ENCODE results near the gene CD38. TPM values are rescaled to one million over a fixed set of nuclear protein-coding genes. Genes with fewer than 3 reads are reported as not detected.
"Not testable (repeated sequence)": the region's sequence is repeated elsewhere in the genome, so short reads cannot be mapped to it uniquely, and the experiment has no call there.

CD38 gene
- 100 to 1,000 TPM in 1 of 2 donors, 10 to 100 TPM in 1; 94.7 to 179 TPM for total RNA-seq

DNA sequence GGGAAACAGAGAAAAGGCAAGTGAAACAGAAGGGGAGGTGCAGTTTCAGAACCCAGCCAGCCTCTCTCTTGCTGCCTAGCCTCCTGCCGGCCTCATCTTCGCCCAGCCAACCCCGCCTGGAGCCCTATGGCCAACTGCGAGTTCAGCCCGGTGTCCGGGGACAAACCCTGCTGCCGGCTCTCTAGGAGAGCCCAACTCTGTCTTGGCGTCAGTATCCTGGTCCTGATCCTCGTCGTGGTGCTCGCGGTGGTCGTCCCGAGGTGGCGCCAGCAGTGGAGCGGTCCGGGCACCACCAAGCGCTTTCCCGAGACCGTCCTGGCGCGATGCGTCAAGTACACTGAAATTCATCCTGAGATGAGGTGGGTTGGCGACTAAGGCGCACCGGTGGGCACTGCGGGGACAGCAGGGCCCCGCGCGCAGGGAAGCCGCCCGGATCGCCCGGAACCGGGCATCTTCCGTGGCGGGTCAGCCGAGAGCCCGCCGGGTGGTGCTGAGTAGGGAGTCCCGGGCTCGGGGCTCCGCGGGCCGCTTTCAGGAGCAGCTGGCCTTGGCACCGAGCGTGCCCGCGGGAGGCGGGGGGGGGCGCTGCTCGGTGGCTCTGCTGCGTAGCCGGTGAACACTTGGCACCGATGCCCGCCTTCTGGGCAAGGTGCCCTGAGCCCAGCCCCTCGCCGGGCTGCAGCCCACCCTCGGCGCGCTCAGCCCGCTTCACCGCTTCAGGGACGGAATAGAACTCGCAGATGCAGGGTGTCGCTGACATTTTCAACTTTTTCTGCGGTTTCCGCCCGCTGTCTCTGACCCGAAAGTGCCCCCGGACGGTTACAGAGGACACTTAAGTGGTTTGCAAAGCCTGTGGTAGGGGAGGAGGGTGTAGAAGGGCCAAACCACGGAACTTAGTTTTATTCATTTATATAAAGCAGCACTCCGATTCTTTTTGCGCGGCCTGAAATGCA is at the start of gene CD38:
Gene CD38 (plus strand): TSS at position 40 of the 953 bp plus-strand sequence. CDS start 87 bp downstream, at position 127.
- peaks cover 67 to 75% of the 10 kb centered on the region in 2 donors for H3K4me1 Mint-ChIP-seq (ENCODE audit: low read depth in 2 of 2)
- H3K4me3 Mint-ChIP-seq = peak within 1 kb of the TSS; percentile 89
- H3K36me3 Mint-ChIP-seq = peaks cover 28% of the 10 kb centered on the region
- peaks cover 4% of the 10 kb centered on the region for H3K9me3 Mint-ChIP-seq
- H3K27ac Mint-ChIP-seq = peak within 1 kb of the TSS; percentile 86 to 97
- no peaks in the 10 kb centered on the region for H3K27me3 Mint-ChIP-seq
- DNase-seq (ENCODE audit: low spot score) = peak; percentile 89
- peak; percentile 76 to 77 for ATAC-seq

DNA sequence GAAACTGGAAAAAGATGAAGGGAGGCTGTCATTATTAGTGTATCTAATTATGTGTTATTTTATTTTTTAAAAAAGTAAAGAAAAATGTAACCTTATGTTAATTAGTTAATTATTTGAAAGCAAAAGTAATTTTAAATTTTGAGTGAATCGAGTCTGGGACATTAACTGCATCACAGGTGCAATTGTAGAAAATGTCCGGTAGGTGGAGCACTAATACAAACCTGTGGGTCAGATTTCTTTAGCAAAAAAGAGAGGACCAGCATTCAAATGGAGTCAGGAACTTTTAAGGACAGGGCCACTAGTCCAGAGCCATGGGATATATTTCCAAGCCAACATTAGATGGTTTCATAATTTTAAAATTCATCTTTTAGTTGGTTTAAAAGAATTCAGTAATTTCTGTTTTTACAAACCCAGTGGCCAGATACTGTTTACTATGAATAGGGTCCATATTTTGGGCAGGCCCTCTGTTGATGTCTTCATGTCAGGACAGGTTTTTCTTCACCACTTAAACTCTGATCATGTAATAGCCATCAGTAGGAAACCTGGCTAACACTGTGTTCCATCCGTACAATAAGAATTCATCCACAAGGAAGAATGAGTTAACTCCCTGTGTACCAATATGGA is 48.1 kb upstream of the CD38 start:
- peak; percentile 72 for DNase-seq (ENCODE audit: low spot score)
- peak in 1 of 2 donors; percentile 64 for ATAC-seq

DNA sequence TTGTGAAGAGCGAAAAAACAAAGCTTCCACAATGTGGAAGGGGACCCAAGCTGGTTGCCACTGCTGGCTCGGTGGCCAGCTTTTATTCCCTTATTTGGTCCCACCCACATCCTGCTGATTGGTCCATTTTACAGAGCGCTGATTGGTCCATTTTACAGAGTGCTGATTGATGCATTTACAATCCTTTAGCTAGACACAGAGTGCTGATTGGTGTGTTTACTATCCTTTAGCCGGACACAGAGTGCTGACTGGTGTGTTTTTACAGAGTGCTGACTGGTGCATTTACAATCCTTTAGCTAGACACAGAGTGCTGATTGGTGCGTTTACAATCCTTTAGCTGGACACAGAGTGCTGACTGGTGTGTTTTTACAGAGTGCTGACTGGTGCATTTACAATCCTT is 45.1 kb upstream of the CD38 start:
- not testable (repeated sequence) for H3K4me3 Mint-ChIP-seq; DNase-seq (ENCODE audit: low spot score); H3K27me3 Mint-ChIP-seq; ATAC-seq; H3K27ac Mint-ChIP-seq; H3K36me3 Mint-ChIP-seq; H3K9me3 Mint-ChIP-seq
- peaks cover 20 to 37% of the 10 kb centered on the region in 2 donors for H3K4me1 Mint-ChIP-seq (ENCODE audit: low read depth in 2 of 2)

More for the DNA sequence above, 48.1 kb upstream of the CD38 start:
- Mint-ChIP-seq H3K4me1 (ENCODE audit: low read depth in 2 of 2) (peaks cover 18 to 29% of the 10 kb centered on the region in 2 donors), H3K36me3 (no peaks in the 10 kb centered on the region), H3K27ac (peak overlapping the region in 1 of 2 donors; percentile 6), H3K27me3 (peaks cover 0 to 4% of the 10 kb centered on the region in 2 donors), H3K9me3 (no peaks in the 10 kb centered on the region), H3K4me3 (no peak overlapping the region)

DNA sequence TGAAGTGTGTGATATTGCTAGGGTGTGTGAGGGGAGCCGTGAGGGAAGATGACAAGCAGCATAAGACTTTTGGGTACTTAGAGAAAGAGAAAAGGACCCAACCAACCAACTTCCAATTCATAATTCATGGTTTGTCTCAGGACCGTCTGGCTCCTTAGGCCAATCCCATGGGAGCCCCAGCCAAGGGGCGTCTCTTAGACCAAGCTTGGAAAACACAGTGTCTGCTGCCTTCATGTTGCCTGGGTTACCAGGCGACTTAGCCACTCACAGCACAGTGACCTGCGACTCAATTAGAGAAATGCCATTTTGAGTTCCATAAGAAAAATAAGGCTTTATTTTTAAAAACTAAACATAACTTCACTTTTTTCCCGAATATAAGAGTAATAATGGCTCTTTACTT is 42.6 kb upstream of the CD38 start:
- peaks cover 3% of the 10 kb centered on the region for H3K9me3 Mint-ChIP-seq
- H3K4me1 Mint-ChIP-seq (ENCODE audit: low read depth in 2 of 2) = peaks cover 24 to 35% of the 10 kb centered on the region in 2 donors
- no peaks in the 10 kb centered on the region for H3K27me3 Mint-ChIP-seq
- DNase-seq (ENCODE audit: low spot score) = no peak
- no peak overlapping the region for H3K27ac Mint-ChIP-seq
- no peak overlapping the region for H3K4me3 Mint-ChIP-seq
- H3K36me3 Mint-ChIP-seq = peaks cover 6% of the 10 kb centered on the region
- no peak for ATAC-seq

DNA sequence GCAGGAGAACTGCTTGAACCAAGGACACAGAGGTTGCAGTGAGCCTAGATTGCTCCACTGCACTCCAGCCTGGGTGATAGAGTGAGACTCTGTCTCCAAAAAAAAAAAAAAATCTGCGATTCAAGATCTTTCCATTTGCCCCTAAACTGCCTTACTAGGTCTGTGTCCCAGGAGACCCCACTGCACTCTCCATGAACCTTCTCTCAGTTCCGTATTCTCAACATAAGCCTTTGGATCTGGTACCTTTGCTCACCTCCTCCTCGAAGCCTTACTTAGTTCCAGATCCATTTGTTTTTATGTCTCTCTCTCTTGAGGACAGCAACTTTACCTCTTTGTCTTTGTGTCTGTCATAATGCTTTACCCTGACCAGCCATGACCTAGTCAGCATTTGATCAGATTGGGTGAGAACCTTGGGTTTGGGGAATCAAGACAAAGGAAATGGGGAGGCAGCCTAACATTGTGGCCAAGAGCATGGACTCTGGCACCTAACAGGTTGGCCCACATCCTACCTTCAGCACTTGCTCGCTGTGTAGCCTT is 41.5 kb upstream of the CD38 start:
- H3K4me1 Mint-ChIP-seq (ENCODE audit: low read depth in 2 of 2) = peaks cover 24 to 30% of the 10 kb centered on the region in 2 donors
- no peak overlapping the region for H3K4me3 Mint-ChIP-seq
- H3K36me3 Mint-ChIP-seq = peaks cover 11% of the 10 kb centered on the region
- no peaks in the 10 kb centered on the region for H3K27me3 Mint-ChIP-seq
- peaks cover 8% of the 10 kb centered on the region for H3K9me3 Mint-ChIP-seq
- ATAC-seq (no peak), DNase-seq (ENCODE audit: low spot score) (no peak)
- no peak overlapping the region for H3K27ac Mint-ChIP-seq

DNA sequence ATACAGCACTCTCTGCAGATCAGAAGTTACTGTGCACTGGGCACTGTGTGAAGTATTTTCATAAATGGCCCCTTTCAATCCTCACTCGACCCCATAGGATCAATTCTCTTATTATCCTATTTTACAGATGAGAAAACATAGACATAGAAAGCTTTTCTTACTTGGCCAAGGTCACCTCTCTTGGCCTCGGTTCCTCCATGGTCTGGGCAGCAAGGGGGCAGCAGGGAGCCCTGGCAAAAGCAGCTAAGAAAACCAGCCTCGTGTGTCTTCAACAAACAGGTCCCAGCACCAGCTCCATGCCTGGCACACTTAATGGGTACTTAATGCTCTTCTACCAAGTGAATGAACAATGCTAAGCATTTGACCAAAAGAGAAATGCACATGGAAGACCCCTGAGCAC is 40.9 kb upstream of the CD38 start:
- no peak for ATAC-seq
- H3K36me3 Mint-ChIP-seq = peaks cover 14% of the 10 kb centered on the region
- DNase-seq (ENCODE audit: low spot score) = no peak

DNA sequence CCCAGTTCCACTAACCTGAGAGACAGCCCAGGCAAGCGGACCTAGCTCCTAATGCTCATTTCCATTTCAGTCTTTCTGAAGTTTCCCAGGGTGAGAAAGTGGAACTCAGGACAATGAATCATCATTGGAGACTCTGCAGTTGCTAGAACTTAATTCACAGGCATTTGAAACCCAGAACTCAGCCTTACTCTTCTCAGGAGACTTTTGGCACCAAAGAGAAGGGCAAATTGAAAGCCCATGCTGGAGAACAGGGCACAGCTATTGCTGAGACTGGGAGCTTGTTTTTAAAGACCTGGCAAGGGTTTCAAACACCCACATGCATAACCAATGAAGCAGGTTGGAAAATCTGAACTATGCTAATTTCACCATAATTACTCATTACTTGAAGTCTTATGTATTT is 39.3 kb upstream of the CD38 start:
- Mint-ChIP-seq H3K4me1 (ENCODE audit: low read depth in 2 of 2) (peaks cover 29 to 33% of the 10 kb centered on the region in 2 donors), H3K27ac (no peak overlapping the region), H3K9me3 (peaks cover 14% of the 10 kb centered on the region), H3K36me3 (peaks cover 26% of the 10 kb centered on the region), H3K27me3 (no peaks in the 10 kb centered on the region), H3K4me3 (no peak overlapping the region)
- ATAC-seq = no peak
- no peak for DNase-seq (ENCODE audit: low spot score)

More for the DNA sequence above, 40.9 kb upstream of the CD38 start:
- H3K27ac Mint-ChIP-seq = peak overlapping the region in 1 of 2 donors; percentile 18
- H3K27me3 Mint-ChIP-seq = no peaks in the 10 kb centered on the region
- peaks cover 25 to 30% of the 10 kb centered on the region in 2 donors for H3K4me1 Mint-ChIP-seq (ENCODE audit: low read depth in 2 of 2)
- H3K4me3 Mint-ChIP-seq = no peak overlapping the region
- H3K9me3 Mint-ChIP-seq = peaks cover 9% of the 10 kb centered on the region

DNA sequence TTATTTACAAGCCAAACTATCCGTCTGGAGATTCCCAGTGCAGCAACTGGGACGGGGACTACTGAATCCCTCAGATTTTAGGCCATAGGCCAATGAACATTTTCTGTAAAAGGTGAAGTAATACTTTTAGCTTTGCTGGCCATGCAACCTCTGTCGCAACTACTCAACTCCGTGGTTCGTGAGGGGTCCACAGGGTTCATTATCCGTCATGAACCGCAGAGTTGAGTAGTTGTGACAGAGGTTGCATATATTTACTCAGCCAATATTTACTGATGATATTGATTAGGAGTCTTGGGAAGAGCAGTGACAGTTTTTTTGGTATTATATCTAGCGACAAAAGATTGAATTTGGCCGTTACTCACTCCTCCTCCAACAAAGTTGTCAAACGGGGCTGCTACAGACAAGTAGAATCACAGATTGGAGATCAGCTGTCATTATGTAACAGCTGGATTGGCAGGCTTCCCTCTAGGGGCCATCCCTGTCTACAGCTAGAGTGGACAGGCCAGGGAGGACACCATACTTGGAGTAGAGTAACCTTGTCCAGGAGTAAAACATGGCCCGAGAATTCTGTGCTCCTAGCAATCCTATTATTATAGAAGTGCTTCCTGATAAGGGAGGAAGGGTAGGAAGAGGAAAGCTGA is 37.2 kb upstream of the CD38 start:
- ATAC-seq (no peak), DNase-seq (ENCODE audit: low spot score) (no peak)
- Mint-ChIP-seq H3K36me3 (peaks cover 31% of the 10 kb centered on the region), H3K27me3 (no peaks in the 10 kb centered on the region), H3K4me1 (ENCODE audit: low read depth in 2 of 2) (peaks cover 21 to 23% of the 10 kb centered on the region in 2 donors), H3K9me3 (peaks cover 14% of the 10 kb centered on the region), H3K27ac (no peak overlapping the region), H3K4me3 (no peak overlapping the region)

DNA sequence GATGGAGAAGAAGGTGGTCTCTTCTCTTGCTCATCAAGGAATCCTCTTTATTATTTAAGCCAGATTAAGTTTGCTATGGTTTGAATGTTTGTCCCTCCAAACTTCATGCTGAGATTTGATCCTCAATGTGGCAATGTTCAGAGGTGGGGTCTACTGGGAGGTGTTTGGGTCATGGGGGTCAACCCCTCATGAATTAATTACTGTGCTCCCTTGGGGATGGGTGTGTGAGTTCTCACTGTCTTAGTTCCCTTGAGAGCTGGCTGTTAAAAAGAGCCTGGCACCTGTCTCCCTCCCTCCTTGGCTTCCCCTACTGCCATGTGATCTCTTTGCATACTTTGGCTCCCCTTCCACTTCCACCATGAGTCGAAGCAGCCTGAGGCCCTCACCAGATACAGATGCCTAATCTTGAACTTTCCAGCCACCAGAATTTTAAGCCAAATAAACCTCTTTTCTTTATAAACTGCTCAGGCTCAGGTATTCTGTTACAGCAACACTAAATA is 36.0 kb upstream of the CD38 start:
- ATAC-seq (no peak), DNase-seq (ENCODE audit: low spot score) (no peak)
- peaks cover 19% of the 10 kb centered on the region for H3K9me3 Mint-ChIP-seq
- no peak overlapping the region for H3K4me3 Mint-ChIP-seq
- H3K4me1 Mint-ChIP-seq (ENCODE audit: low read depth in 2 of 2) = peaks cover 24 to 33% of the 10 kb centered on the region in 2 donors
- H3K36me3 Mint-ChIP-seq = peaks cover 36% of the 10 kb centered on the region
- no peak overlapping the region for H3K27ac Mint-ChIP-seq
- H3K27me3 Mint-ChIP-seq = no peaks in the 10 kb centered on the region

DNA sequence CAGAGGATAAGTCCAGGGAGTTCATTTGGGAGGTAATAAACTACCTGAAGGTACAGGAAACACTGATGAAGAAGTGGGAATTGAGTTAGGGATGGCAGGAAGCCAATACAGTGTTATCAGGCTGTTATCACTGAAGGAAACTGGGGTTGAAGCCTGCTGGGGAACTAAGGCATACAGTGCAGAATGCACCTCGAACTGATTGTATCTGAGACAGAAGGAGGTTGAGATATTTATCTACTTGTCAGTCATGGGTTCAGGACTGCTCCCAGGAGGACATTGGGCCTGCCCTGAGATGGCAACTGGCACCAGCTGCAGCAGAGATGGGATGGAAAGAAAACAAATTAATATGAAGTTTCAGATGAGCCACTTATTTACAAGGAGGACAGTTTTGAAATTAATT is 35.5 kb upstream of the CD38 start:
- H3K4me3 Mint-ChIP-seq = no peak overlapping the region
- ATAC-seq = no peak
- H3K9me3 Mint-ChIP-seq = peaks cover 19% of the 10 kb centered on the region
- H3K36me3 Mint-ChIP-seq = peaks cover 36% of the 10 kb centered on the region
- H3K27me3 Mint-ChIP-seq = no peaks in the 10 kb centered on the region
- H3K27ac Mint-ChIP-seq = no peak overlapping the region
- no peak for DNase-seq (ENCODE audit: low spot score)
- peaks cover 21 to 35% of the 10 kb centered on the region in 2 donors for H3K4me1 Mint-ChIP-seq (ENCODE audit: low read depth in 2 of 2)

DNA sequence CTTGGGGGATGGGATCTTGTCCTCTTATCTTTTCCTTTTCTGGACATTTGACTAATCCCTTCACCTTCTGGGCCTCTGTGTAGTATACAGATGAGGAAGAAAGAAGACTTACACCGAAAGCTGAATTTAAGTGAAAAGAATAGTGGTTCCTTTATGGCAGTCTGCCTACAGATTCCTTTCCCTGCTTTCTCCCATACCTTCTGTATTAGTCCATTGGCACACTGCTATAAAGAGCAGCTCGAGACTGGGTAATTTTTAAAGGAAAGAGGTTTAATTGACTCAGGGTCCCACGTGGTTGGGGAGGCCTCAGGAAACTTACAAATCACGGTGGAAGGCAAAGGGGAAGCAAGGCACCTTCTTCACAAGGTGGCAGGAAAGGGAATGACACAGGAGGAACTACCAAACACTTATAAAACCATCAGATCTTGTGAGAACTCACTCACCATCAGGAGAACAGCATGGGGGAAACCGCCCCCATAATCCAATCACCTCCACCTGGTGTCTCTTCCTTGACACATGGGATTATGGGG is 34.0 kb upstream of the CD38 start:
- DNase-seq (ENCODE audit: low spot score) = no peak
- no peak overlapping the region for H3K4me3 Mint-ChIP-seq
- peak overlapping the region in 1 of 2 donors; percentile 62 for H3K27ac Mint-ChIP-seq
- H3K4me1 Mint-ChIP-seq (ENCODE audit: low read depth in 2 of 2) = peaks cover 23 to 32% of the 10 kb centered on the region in 2 donors
- peaks cover 36% of the 10 kb centered on the region for H3K36me3 Mint-ChIP-seq
- no peaks in the 10 kb centered on the region for H3K27me3 Mint-ChIP-seq
- no peak for ATAC-seq
- peaks cover 19% of the 10 kb centered on the region for H3K9me3 Mint-ChIP-seq

DNA sequence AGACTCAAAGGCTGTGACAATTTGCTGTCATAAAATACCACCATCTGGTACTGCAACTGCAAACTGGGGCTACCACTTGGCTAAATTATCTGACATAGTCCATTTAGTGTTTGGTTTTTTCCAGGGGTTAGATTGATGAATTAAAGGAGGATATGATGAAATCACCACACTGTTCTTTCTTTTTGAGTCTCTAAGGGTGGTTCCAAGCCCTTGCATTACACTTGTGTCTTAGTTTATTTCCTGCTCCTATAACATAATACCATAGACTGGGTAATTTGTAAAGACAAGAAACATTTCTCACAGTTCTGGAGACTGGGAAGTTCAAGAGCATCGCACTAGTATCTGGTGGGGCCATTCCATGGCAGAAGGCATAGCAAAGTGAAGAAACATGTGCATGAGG is 32.0 kb upstream of the CD38 start:
- peak overlapping the region; percentile 34 for H3K4me3 Mint-ChIP-seq
- peak overlapping the region; percentile 19 to 85 for H3K27ac Mint-ChIP-seq
- H3K36me3 Mint-ChIP-seq = peaks cover 28% of the 10 kb centered on the region
- H3K9me3 Mint-ChIP-seq = peaks cover 17% of the 10 kb centered on the region
- H3K27me3 Mint-ChIP-seq = no peaks in the 10 kb centered on the region
- ATAC-seq = peak; percentile 87 to 88
- no peak for DNase-seq (ENCODE audit: low spot score)
- H3K4me1 Mint-ChIP-seq (ENCODE audit: low read depth in 2 of 2) = peaks cover 26 to 31% of the 10 kb centered on the region in 2 donors

DNA sequence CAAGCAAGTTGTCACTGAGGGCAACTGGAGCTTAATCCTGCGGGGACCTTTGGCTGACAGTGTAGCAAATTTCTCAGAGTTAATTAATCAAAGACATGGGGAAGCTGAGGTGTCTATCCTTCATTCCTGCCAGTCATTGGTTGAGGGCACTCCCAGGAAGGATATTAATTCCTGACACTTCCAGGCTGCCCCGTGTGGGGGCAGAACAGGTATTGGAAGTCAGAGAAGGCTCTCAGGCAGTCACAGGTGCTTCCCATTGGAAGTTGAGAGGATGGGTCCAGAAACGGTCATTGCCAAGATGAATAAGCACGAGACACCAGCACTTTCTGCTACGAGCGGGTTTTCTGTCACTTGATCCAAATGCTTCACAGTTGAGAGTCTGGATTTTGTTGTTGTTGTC is 29.1 kb upstream of the CD38 start:
- Mint-ChIP-seq H3K27me3 (no peaks in the 10 kb centered on the region), H3K36me3 (peaks cover 9% of the 10 kb centered on the region), H3K9me3 (peaks cover 10% of the 10 kb centered on the region), H3K4me1 (ENCODE audit: low read depth in 2 of 2) (peaks cover 33 to 35% of the 10 kb centered on the region in 2 donors), H3K27ac (peak overlapping the region in 1 of 2 donors; percentile 9), H3K4me3 (no peak overlapping the region)
- no peak for DNase-seq (ENCODE audit: low spot score)
- no peak for ATAC-seq
